Measurements from ENCODE around the gene MOGAT2.
"Not testable (repeated sequence)": the region's sequence is repeated elsewhere in the genome, so short reads cannot be mapped to it uniquely, and the experiment has no call there.

MOGAT2 gene

DNA sequence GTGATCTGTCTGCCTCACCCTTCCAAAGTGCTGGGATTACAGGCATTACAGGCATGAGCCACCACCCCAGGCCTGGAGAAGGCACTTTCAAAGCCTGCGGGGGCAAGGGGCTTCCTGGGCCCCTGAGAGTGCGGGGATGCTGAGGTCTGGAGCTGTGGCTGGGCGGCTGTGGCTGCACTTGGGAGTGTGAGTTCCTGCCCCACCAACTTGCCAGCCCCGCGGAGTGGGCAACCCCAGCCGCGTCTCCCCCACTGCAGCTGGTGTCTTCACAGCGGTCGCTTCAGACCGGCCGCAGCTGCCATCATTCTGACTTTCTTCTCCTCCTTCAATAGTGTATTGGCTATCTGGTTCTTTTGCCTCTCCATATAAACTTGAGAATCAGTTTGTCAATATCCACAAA lies 38.1 kb upstream of the MOGAT2 start:
- TF ChIP-seq ZNF274 (IDR thresholded peaks at IDR 0.05; ENCODE audit: low read depth, low read length), result no peak
- no peak for TF ChIP-seq SUZ12 (IDR thresholded peaks at IDR 0.05; ENCODE audit: extremely low read depth, insufficient read depth, insufficient read length)
- TF ChIP-seq YY1 (IDR thresholded peaks at IDR 0.05; ENCODE audit: insufficient read depth, insufficient read length), result no peak
- Histone ChIP-seq H3K27me3 (ENCODE audit: insufficient read depth, insufficient read length) (no peaks in the 10 kb centered on the region), H3K4me3 (ENCODE audit: insufficient read length, low read depth) (no peak overlapping the region), H3K4me1 (ENCODE audit: insufficient read depth, insufficient read length) (no peaks in the 10 kb centered on the region), H3K9ac (ENCODE audit: insufficient read length, low read depth) (no peak overlapping the region), H3K36me3 (ENCODE audit: insufficient read depth, insufficient read length, low read length) (no peaks in the 10 kb centered on the region), H3K9me3 (ENCODE audit: insufficient read depth, low read length) (0 out of 2 replicates have a peak, but pooled peaks cover 2% of the 10 kb centered on the region)
- no peak for DNase-seq (ENCODE audit: low read depth, low spot score)

DNA sequence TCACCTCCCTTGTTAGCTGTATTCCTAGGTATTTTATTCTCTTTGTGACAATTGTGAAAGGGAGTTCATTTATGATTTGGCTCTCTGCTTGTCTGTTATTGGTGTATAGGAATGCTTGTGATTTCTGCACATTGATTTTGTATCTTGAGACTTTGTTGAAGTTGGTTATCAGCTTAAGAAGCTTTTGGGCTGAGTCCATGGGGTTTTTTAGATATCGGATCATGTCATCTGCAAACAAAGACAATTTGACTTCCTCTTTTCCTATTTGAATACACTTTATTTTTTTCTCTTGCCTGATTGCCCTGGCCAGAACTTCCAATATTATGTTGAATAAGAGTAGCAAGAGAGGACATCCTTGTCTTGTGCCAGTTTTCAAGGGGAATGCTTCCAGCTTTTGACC lies 33.8 kb upstream of the MOGAT2 start:
- not testable (repeated sequence) for H3K27me3 ChIP-seq (ENCODE audit: insufficient read depth, insufficient read length); DNase-seq (ENCODE audit: low read depth, low spot score); H3K4me1 ChIP-seq (ENCODE audit: insufficient read depth, insufficient read length); H3K9ac ChIP-seq (ENCODE audit: insufficient read length, low read depth); H3K4me3 ChIP-seq (ENCODE audit: insufficient read length, low read depth); H3K36me3 ChIP-seq (ENCODE audit: insufficient read depth, insufficient read length, low read length); H3K9me3 ChIP-seq (ENCODE audit: insufficient read depth, low read length)

DNA sequence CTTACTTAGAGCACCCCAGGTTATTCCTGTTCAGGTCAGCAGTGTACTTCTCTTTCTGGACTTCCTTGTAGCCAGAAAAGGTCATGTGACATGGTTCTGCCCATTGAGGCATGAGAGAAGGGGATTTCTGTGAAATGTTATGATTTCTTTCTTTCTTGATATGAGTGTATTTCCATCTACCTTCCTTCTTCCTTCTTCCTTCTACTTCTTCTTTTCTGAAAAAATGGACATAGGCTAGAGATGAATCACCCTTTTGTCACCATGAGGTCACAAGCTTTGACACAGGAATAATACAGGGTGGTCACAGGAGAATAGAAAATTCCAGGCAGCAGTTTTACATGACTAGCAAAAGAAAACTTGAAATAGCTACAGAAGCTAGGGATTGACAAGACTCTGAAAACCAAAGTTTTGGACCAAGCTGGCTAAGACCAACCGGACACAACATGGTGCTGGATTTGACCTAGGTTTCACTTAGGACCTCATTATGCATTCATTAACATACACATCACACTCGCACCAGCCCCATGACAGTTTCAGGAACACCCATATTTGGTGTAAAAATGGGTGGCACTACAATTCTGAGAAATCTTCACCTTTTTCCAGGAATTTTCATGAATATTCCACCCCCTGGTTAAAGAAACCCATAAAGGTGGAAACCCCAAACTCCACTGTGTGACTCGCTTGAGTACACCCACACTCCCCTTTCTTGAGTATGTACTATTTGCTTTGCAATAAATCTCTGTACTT lies 27.6 kb upstream of the MOGAT2 start:
- no peaks in the 10 kb centered on the region for H3K36me3 ChIP-seq (ENCODE audit: insufficient read depth, insufficient read length, low read length)
- DNase-seq (ENCODE audit: low read depth, low spot score), result no peak
- 0 out of 2 replicates have a peak, but pooled peaks cover 5% of the 10 kb centered on the region for H3K9me3 ChIP-seq (ENCODE audit: insufficient read depth, low read length)
- no peaks in the 10 kb centered on the region for H3K27me3 ChIP-seq (ENCODE audit: insufficient read depth, insufficient read length)
- TF ChIP-seq ZNF274 (IDR thresholded peaks at IDR 0.05; ENCODE audit: low read depth, low read length), result no peak
- no peak for TF ChIP-seq YY1 (IDR thresholded peaks at IDR 0.05; ENCODE audit: insufficient read depth, insufficient read length)
- no peak for TF ChIP-seq SUZ12 (IDR thresholded peaks at IDR 0.05; ENCODE audit: extremely low read depth, insufficient read depth, insufficient read length)
- no peak overlapping the region for H3K4me3 ChIP-seq (ENCODE audit: insufficient read length, low read depth)
- no peaks in the 10 kb centered on the region for H3K4me1 ChIP-seq (ENCODE audit: insufficient read depth, insufficient read length)
- H3K9ac ChIP-seq (ENCODE audit: insufficient read length, low read depth), result no peak overlapping the region

DNA sequence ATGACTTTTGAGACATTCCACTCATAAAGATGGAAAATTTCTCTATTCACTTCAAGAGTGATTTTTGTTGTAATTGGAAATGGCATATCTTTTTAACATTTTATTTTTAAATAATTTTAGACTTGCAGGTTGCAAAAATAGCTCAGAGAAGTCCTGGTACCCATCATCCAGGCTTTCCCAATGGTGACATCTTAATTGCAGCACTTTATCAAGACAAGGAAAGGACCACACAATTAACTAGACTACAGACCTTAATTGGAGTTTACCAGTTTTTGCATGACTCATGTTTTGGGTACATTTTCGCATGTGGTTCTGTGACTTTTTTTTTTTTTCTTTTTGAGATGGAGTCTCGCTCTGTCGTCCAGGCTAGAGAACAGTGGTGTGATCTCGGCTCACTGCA lies 25.8 kb upstream of the MOGAT2 start:
- no peak overlapping the region for H3K4me3 ChIP-seq (ENCODE audit: insufficient read length, low read depth)
- no peaks in the 10 kb centered on the region for H3K27me3 ChIP-seq (ENCODE audit: insufficient read depth, insufficient read length)
- no peak for DNase-seq (ENCODE audit: low read depth, low spot score)

DNA sequence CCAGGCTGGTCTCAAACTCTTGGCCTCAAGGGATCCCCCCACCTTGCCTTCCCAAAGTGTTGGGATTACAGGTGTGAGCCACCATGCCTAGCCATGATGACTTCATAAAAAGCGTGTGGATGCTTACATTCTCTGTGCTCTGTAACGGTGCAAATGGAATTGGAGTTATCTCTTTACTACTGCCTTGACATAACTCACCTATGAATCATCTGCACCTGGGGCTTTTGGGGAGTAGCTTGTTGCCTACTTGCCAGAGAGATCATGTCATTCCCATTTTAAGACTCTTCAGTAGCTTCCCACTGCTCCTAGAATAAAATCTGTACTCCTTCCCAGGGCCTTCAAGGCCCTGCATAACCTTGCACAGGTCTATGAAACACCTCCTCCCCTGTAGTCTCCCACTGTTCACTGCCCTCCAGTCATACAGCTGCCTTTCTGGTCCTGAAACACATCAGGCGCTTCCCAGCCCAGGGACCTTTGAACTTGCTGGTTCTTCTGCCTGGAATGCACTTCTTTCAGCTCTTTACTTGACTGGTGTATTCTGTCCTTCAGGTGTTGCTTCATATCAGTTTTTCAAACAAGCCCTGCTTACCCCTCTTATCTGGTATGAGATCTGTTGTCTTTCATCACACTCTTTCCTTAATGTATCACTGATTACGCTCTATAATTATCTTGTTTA lies 19.6 kb upstream of the MOGAT2 start:
- TF ChIP-seq ZNF274 (IDR thresholded peaks at IDR 0.05; ENCODE audit: low read depth, low read length) (no peak), YY1 (IDR thresholded peaks at IDR 0.05; ENCODE audit: insufficient read depth, insufficient read length) (no peak), SUZ12 (IDR thresholded peaks at IDR 0.05; ENCODE audit: extremely low read depth, insufficient read depth, insufficient read length) (no peak)
- no peaks in the 10 kb centered on the region for H3K36me3 ChIP-seq (ENCODE audit: insufficient read depth, insufficient read length, low read length)
- DNase-seq (ENCODE audit: low read depth, low spot score), result no peak
- H3K27me3 ChIP-seq (ENCODE audit: insufficient read depth, insufficient read length), result no peaks in the 10 kb centered on the region
- H3K4me3 ChIP-seq (ENCODE audit: insufficient read length, low read depth), result no peak overlapping the region
- H3K9me3 ChIP-seq (ENCODE audit: insufficient read depth, low read length), result no peaks in the 10 kb centered on the region
- H3K4me1 ChIP-seq (ENCODE audit: insufficient read depth, insufficient read length), result no peaks in the 10 kb centered on the region
- no peak overlapping the region for H3K9ac ChIP-seq (ENCODE audit: insufficient read length, low read depth)

More for the DNA sequence above, 25.8 kb upstream of the MOGAT2 start:
- Histone ChIP-seq H3K36me3 (ENCODE audit: insufficient read depth, insufficient read length, low read length) (no peaks in the 10 kb centered on the region), H3K4me1 (ENCODE audit: insufficient read depth, insufficient read length) (no peaks in the 10 kb centered on the region), H3K9ac (ENCODE audit: insufficient read length, low read depth) (no peak overlapping the region), H3K9me3 (ENCODE audit: insufficient read depth, low read length) (no peaks in the 10 kb centered on the region)
- TF ChIP-seq SUZ12 (IDR thresholded peaks at IDR 0.05; ENCODE audit: extremely low read depth, insufficient read depth, insufficient read length), result no peak
- no peak for TF ChIP-seq YY1 (IDR thresholded peaks at IDR 0.05; ENCODE audit: insufficient read depth, insufficient read length)
- no peak for TF ChIP-seq ZNF274 (IDR thresholded peaks at IDR 0.05; ENCODE audit: low read depth, low read length)

DNA sequence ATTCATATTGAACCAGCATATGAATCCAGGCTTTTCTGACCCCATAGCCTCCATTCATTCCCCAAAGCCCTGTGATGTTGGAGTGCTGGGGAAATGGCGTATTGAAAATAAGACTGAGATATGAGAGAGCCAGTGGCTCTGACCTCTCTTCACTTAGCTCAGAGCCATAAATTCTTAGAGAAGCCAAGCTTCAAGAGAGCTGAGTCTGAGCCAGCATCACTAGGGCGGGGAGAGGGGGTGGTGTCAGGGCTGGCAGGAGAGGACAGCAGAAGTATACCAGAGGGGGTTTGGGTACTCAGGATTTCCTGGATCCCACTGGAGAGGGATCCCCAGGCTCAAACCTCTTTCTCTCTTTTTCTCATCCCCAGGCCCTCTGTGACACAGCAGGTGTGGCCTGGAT lies 16.7 kb upstream of the MOGAT2 start:
- no peak for DNase-seq (ENCODE audit: low read depth, low spot score)
- TF ChIP-seq ZNF274 (IDR thresholded peaks at IDR 0.05; ENCODE audit: low read depth, low read length) (no peak), SUZ12 (IDR thresholded peaks at IDR 0.05; ENCODE audit: extremely low read depth, insufficient read depth, insufficient read length) (no peak), YY1 (IDR thresholded peaks at IDR 0.05; ENCODE audit: insufficient read depth, insufficient read length) (no peak)
- no peaks in the 10 kb centered on the region for H3K9me3 ChIP-seq (ENCODE audit: insufficient read depth, low read length)
- peaks cover 6% of the 10 kb centered on the region for H3K27me3 ChIP-seq (ENCODE audit: insufficient read depth, insufficient read length)
- H3K4me3 ChIP-seq (ENCODE audit: insufficient read length, low read depth), result no peak overlapping the region
- no peak overlapping the region for H3K9ac ChIP-seq (ENCODE audit: insufficient read length, low read depth)
- no peaks in the 10 kb centered on the region for H3K4me1 ChIP-seq (ENCODE audit: insufficient read depth, insufficient read length)
- no peaks in the 10 kb centered on the region for H3K36me3 ChIP-seq (ENCODE audit: insufficient read depth, insufficient read length, low read length)

DNA sequence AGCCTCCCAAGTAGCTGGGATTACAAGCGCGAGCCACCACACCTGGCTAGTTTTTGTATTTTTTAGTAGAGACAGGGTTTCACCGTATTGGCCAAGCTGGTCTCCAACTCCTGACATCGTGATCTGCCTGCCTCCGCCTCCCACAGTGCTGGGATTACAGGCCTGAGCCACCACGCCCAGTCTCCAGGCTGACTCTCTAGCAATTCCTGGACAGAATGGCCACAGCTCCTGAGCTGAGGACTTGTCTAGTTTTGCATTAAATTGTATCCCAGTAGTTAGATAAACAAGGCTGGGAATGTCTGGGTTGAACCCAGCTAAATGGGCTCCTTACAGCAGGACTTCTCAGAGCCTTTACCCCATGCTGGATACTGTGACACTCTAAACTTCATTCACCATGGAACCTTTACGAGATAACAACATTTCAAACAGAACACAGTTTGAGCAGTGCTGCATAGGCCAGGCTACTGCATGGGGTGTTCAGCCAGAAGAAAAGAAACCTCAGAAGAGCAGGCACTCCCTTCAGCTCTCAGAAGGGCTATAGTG lies 13.9 kb upstream of the MOGAT2 start:
- H3K36me3 ChIP-seq (ENCODE audit: insufficient read depth, insufficient read length, low read length), result no peaks in the 10 kb centered on the region
- no peak for TF ChIP-seq YY1 (IDR thresholded peaks at IDR 0.05; ENCODE audit: insufficient read depth, insufficient read length)
- no peak overlapping the region for H3K4me3 ChIP-seq (ENCODE audit: insufficient read length, low read depth)
- 0 out of 2 replicates have a peak, but pooled peaks cover 7% of the 10 kb centered on the region for H3K9me3 ChIP-seq (ENCODE audit: insufficient read depth, low read length)
- no peaks in the 10 kb centered on the region for H3K4me1 ChIP-seq (ENCODE audit: insufficient read depth, insufficient read length)
- no peak for DNase-seq (ENCODE audit: low read depth, low spot score)
- H3K9ac ChIP-seq (ENCODE audit: insufficient read length, low read depth), result no peak overlapping the region
- peaks cover 6% of the 10 kb centered on the region for H3K27me3 ChIP-seq (ENCODE audit: insufficient read depth, insufficient read length)
